Measurements from ENCODE around the gene FABP1.

GRCh38 chr2:88170472-88170892 is 42.6 kb upstream of the FABP1 start:
- no peak for TF ChIP-seq CTCF (IDR thresholded peaks at IDR 0.05)
- no peak for TF ChIP-seq EZH2 (IDR thresholded peaks at IDR 0.05; ENCODE audit: borderline replicate concordance, insufficient read depth, low read depth, low read length, poor library complexity, severe bottlenecking)
